Myocyte (in vitro differentiated cells): ENCODE data around the gene OSBPL8. TPM values are rescaled to one million over a fixed set of nuclear protein-coding genes. Genes with fewer than 3 reads are reported as not detected.
A peak's percentile ranks its signal among the peaks of the same experiment; 100 is the strongest.
"Not testable (repeated sequence)": the region's sequence is repeated elsewhere in the genome, so short reads cannot be mapped to it uniquely, and the experiment has no call there.

ENCODE experiments used
- DNase-seq: peaks from one replicate; pipeline ENCODE4 v3.0.0-alpha.2; 2012; ENCODE audit warnings: low read depth
- total RNA-seq: library from RNA; depleted of rRNA; stranded (reverse); fragments of >200 nt; gene quantifications from 2 replicates; pipeline ENCODE4 v1.2.3, GENCODE V29; 2014

OSBPL8 gene
- total RNA-seq, 1 donor from 2014 or later, result 65.4 TPM

DNA sequence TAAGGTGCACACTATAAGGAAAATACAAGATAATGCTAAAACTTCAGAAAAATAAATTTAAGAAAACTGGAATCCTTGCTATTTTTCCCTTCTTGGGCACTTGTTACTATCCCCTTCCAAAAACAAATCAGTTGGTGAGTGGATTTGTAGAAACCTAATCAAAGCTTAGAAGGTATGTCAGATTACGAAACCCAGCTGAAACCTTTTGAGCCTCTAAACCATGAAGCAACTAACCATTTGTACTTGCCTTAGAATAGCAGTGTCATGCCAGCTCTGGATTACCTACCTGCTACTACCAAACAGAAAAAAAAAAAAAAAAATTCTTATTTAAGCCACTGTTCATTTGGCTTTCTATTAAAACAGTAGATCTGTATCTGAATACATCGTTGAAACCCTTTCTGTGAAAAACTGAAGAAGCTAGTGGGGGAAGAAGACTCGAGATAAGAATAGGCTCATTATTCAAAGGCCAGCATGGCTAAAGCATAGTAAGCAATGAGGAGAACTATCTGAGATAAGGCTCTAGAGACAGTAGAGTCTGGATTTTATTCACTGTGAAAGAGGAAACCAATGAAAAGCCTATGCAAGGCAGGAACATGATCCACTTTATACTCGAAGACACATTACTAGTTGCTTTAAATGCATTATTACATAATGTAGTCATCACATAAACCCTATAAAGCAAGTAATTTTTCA lies 30.2 kb downstream of the OSBPL8 start:
- DNase-seq, result no peak

DNA sequence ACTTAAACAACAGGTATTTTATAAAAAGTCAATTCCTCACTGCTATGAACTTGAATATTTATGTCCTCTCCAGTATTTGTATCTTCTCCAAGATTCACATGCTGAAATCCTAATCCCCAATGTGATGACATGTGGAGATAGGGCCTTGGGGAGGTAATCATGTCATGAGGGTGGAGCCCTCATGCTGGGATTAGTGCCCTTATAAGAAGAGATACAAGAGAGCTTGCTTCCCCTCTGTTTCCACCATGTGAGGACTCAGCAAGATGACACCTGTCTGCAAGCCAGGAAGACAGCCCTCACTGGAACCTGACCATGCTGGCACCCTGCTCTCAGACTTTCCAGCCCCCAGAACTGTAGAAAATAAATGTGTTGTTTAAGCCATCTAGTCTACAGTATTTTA lies 36.2 kb downstream of the OSBPL8 start:
- no peak for DNase-seq

DNA sequence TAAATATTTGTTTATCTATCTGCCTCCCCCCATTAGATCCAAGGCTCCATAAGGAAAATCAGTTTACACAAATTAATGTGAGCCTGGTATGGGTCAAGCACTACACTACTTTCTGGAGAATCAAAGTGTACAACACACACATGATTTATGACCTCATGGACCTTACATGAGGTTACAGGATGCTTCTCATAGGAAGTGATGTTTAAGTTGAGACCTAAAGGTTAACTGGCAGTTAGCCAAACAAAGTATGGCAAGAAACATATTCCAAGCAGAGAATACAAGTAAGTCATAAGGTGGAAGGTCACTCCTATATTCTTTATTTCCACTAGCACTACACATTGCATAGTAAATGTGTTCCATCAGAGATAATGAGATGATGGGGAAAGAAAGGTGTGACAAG lies 39.2 kb downstream of the OSBPL8 start:
- DNase-seq, result no peak

DNA sequence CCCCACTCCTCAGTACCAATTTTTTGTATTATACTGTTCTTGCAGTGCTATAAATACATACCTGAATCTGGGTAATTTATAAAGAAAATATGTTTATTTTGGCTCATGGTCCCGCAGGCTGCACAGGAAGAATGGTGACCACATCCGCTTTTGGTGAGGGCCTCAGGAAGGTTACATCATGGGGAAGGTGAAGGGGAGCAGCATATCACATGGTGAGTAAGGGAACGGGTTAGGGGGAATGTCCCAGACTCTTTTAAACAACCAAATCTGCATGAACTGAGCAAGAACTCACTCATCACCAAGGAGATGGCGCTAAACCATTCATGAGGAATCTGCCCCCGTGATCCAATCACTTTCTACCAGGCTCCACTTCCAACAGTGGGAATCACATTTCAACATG lies 40.0 kb downstream of the OSBPL8 start:
- DNase-seq, result no peak

DNA sequence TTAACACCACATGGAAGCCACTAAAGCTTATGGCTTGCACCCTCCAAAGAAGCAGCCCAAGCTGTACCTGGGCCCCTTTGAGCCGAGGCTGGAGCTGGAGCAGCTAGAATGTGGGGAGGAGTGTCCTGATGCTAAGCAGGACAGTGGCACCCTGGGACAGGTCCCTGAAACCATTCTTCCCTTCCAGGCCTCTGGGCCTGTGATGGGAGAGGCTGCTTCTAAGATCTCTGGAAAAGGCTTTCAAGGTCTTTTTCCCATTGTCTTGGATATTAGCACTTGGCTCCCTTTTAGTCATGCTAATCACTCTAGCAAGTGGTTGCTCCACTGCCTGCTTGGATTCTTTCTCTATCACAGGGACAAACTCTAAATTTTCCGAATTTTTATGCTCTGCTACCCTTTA lies 40.9 kb downstream of the OSBPL8 start:
- DNase-seq, result no peak

DNA sequence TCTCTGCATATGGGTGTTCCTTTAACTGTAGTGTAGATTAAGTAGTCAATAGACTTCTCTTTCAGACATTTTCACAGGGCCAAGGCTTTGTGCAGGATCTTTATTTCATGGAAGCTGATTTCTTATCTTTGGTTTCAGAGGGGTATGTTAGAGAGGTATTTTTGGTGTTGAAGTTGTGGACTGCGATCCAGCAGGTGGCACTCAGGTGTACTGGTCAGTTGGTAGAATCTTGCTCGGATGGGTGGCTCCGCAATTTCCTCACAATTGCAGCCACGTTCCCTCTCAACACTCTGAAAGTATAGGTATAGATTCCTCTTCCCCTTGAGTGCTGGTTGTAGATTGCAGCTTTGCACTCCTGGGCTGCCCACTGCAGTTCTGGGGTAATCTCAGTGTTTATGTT lies 44.3 kb downstream of the OSBPL8 start:
- no peak for DNase-seq

DNA sequence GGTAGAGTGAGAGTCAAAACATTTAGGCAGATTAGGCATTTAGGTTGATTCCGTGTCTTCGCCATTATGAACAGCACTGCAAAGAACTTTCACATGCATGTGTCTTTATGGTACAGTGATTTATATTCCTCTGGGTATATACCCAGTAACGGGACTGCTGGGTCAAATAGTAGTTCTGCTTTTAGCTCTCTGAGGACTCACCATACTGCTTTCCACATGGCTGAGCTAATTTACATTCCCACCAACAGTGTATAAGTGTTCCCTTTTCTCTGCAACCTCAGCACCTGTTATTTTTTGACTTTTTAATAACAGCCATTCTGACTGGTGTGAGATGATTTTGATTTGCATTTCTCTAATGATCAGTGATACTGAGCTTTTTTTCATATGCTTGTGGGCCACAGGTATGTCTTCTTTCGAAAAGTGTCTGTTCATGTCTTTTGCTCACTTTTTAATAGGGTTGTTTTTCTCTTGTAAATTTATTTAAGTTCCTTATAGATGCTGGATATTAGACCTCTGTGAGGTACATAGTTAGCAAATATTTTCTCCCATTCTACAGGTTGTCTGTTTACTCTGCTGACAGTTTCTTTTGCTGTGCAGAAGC lies 48.4 kb downstream of the OSBPL8 start:
- not testable (repeated sequence) for DNase-seq

DNA sequence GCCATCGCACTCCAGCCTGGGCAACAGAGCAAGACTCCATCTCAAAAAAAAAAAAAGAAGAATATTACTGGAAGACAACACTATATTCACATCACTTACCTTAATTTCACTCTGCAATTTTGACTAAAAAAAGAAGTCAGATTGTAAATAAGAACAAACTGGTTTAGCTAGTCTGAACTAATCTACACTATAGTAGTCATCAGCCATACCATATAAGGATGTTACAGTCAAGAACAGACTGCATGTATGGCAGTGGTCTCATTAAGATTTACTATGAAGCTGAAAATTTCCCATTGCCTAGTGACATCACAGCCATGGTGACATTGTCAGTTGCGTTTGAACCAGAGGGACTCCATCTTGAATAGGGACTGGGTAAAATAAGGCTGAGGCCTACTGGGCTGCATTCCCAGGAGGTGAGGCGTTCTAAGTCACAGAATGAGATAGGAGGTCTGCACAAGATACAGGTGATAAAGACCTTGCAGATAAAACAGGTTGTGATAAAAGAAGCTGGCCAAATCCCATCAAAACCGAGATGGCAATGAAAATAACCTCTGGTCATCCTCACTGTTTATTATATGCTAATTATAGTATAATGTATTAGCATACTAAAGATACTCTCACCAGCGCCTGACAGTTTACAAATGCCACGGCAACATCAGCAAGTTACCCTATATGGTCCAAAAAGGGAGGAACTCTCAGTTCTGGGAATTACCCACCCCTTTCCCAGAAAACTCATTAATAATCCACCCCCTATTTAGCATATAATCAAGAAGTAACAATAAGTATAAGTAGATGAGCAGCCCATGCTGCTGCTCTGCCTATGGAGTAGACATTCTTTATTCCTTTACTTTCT lies 51.2 kb downstream of the OSBPL8 start:
- DNase-seq, result no peak

DNA sequence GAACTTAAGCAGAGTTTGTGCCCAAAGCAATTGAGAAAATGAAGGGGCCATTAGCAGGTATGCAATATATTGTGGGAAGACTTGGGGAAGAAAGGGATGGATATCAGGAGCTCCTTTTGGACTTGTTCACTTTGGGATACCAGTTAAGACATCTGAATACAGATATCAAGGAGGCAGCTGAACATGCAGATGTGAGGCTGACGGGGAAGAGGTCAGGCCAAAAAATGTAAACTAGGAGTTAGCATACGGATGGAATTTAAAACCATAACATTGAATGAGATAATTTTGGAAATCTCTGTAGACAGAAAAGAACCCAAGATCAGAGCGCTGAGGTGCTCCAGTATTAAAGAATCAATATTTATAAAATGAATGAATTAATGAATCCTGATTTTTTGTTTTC lies 53.4 kb downstream of the OSBPL8 start:
- DNase-seq, result no peak

DNA sequence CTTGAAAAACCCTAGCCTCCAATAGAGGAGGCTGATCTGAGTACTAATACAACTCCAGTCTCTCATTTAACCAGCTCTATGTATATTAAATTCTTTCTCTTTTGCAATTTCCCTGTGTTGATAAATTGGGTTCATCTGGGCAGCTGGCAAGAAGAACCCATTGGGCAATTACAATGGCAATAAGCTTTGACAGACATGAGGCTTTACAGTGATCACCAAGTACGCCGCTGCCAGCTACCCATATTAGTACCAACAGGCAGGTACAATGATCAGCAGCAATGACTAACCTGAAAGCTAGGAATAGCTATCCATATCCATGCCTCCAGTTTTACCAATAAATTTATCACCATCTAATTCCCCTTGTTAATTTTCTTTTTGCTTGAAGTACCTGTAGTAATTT lies 54.5 kb downstream of the OSBPL8 start:
- no peak for DNase-seq

DNA sequence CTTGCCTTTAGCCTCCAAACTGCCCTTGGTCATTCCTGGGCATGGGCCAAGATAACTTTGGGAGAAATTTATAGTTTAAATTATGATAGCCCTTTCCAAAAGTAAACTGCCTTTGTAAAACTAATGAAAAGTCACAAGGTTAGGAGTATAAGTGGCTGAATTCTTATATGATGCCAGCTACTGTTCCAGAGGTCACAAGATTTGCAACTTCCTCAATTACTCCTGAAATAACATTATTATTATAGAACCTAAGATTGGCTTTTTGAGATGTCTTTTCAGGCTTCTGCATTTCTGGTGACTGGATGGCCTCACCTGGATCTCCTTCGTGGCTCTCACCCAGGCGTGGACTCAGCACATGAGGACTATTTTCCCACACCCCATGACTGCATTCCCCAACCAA lies 55.0 kb downstream of the OSBPL8 start:
- DNase-seq, result no peak

DNA sequence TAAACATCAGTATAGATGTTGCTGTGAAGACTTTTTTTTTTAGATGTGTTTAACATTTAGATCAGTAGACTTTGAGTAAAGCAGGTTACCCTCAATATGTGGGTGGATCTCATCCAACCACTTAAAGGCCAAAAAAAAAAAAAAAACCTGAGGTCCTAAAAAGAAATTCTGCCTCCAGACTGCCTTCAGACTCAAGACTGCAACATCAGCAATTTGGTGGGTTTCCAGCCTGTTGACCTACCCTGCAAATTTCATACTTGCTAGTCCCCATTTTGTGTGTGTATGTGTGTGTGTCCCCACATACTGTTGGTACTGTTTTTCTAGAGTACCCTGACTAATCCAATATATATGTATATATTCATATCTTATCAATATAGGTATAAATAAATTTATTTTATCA lies 55.6 kb downstream of the OSBPL8 start:
- no peak for DNase-seq

DNA sequence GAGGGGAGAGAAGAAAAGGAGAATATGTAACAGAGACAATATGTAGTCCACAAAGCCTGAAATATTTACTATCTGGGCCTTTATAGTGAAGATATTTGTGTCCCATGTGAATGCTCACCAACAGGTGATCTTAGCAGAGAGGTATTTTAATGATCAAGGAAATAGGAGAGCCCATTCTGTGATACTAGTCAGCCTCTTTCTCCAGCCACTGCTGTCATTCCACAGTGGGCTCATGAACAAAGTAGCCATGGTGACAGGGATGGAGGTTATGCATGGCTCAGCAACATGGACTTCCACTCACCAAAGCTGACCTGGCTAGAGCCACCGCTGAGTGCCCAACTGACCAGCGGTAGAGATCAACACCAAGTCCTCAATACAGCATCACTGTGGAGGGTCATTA lies 58.2 kb downstream of the OSBPL8 start:
- DNase-seq, result peak; percentile 15

DNA sequence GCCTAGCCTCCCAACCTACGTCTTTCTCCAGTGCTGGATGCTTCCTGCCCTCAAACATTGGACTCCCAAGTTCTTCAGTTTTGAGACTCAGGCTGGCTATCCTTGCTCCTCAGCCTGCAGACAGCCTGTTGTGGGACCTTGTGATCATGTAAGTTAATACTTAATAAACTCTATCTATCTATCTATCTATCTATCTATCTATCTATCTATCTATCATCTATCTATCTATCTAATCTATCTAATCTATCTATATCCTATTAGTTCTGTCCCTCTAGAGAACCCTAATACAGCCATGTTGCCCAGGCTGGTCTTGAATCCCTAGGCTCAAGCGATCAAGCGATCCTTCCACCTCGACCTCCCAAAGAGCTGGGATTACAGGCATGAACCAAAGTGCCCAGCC lies 60.4 kb downstream of the OSBPL8 start:
- not testable (repeated sequence) for DNase-seq

DNA sequence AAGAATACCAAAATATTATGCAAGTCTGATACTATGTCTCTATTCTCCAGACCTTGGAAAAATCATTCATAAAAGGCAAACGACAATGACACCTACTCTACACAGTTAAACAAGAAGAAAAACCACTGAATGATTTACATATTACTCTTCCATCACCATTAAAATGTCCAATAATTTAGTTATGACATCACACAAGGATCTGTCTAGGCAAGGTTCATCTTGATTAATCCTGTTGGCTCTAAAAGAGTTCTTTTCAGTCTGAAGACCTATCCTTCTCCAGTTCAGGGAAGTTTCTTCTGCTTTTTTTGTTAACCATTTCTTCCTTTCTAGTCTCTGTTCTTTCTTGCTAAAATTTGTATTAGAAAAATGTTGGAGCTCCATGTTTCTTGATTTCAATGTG lies 64.0 kb downstream of the OSBPL8 start:
- DNase-seq, result no peak

DNA sequence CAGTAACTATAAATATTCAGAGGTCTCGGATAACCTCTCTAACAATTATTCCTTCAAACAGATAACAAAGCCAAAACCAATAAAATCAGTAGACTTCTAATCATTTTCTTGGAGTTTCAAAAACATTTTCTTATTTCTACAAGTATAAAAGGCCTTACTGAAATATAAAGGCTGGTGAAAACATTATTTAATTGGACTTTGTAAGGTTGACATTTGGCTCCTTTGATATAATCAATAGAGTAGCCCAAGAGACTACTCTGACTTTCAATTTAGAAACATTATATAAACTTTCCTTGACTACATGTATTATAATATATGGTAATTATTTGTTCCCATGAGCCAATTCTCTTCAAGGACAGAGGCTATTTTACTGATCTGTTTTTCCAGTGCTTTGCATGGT lies 68.3 kb downstream of the OSBPL8 start:
- no peak for DNase-seq

DNA sequence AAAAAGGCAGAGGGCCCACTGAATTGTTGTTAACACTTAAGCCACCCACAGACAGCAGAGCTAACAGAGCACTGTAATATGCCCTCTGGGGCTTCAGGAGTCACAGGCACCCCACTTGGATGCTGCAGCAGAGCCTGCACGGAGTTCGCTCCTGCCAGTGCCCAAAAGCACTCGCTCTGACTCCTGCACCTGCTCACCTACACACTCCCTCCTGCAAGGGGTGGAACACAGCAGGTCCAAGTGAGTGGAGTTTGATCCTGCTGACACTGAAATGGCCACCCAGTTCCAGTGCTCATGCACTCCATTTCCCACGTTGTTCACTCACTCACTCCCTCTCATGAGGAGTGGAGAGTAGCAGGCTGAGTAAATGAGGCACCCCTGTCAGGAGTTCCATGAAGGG lies 68.8 kb downstream of the OSBPL8 start:
- DNase-seq, result no peak

DNA sequence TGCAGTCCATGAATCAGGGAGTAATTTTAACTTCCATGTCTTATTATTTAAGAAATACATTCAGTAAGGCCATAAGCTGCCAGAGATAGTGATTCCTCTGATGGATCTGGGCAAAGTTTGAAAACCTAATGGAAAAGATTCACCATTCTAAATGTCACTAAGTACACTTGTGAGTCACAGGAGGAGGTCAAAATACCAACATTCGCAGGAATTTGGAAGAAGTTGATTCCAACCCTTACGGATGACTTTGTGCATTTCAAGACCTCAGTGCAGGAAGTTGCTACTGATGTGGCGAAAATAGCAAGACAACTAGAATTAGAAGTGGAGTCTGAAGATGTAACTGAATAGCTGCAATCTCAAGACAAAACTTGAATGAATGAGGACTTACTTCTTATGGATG lies 69.8 kb downstream of the OSBPL8 start:
- no peak for DNase-seq

DNA sequence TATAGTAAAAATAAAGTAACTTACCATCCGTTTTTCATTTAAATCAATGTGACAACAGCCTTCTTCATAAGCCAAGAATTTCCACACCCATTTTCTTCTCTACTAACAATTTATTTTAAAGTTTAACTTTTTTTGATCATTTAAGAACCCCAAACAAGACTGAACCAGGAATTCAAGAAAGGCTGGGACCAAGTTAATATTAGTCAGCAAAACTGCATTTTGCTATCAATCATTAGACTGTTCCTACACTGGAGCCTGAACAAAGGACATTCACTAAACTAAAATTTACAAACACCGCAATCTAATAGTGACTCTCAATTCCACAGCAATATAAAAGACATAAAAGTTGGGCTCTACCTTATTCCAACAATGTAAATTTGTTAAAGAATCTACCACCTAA lies 73.6 kb downstream of the OSBPL8 start:
- DNase-seq, result no peak

DNA sequence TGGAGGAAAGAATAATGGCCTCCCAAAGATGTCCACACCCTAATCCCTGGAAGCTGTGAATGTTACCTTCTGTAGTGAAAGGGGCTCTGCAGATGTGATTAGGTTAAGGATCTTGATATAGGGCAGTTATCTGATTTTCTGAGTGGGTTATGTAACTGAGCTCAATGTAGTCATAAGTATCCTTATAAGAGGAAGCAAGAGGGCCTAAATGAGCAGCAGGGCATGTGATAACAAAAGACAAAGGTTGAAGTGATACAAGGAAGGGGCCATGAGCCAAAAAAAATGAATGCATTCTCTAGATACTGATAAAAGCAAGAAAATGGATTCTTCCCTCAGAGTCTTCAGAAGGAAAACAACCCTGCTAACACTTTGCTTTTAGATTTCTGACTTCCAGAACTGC lies 78.8 kb downstream of the OSBPL8 start:
- DNase-seq, result no peak

DNA sequence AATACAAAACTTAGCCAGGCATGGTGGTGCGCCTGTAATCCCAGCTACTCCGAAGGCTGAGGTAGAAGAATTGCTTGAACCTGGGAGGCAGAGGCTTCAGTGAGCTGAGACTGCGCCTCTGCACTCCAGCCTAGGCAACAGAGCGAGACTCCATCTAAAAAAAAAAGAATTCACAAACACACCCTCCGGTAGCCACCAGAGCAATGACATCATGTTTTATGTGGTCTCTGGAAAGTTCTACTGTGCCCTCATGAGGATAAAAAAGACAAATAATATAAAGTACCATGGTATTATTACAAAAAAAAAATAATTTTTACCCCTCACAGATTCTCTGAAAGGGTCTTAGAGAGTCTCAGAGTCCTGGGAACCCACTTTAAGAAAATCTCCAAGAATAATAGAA lies 81.5 kb downstream of the OSBPL8 start:
- no peak for DNase-seq

DNA sequence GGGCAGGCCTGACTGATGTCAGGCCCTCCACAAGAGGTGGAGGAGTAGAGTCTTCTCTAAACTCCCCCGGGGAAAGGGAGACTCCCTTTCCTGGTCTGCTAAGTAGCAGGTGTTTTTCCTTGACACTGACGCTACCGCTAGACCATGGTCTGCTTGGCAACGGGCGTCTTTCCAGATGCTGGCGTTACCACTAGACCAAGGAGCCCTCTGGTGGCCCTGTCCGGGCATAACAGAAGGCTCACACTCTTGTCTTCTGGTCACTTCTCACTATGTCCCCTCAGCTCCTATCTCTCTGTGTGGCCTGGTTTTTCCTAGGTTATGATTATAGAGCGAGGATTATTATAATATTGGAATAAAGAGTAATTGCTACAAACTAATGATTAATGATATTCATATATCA lies 86.7 kb downstream of the OSBPL8 start:
- peak; percentile 13 for DNase-seq

DNA sequence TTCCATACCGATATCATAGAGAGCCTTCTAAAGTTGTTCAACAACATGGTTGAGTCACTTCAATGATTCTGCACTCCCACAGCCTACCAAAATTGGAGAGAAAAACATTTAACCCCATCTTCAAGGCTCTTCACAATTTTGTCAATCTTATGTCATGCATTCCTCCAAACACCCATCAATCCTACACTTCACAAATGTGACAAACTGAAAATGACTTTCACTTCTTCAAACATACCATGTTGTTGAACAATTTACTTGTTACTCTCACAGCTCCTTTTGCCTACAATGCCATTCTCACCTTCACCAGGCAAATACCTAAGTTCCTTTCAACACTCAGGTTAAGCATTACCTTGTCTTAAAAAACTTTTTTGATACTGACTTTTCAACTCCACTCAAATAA lies 88.0 kb downstream of the OSBPL8 start:
- DNase-seq, result no peak
